Measurements from ENCODE around the gene NFYA. TPM values are rescaled to one million over a fixed set of nuclear protein-coding genes. Genes with fewer than 3 reads are reported as not detected.

The NFYA gene
- total RNA-seq, 1 experiment from 2014 or later, result 43.0 TPM

DNA sequence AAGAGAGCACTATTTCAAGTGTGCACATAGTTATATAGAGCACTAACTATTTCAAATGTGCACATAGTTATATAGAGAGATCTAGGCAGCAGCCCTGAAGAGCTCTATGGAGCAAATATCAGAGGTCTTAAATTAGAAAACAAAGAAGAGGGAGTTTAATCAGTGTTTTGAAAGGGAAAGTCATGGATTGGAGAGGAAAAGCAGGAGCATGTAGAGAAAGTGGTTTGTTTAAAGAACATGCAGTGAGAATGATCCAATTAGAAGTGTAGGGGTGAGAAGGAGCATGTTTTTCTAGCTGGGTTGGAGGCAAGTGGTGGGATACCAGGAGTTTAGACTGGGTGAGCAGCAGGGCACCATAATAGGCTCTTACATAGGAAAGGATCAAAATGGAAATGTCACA, 64.1 kb downstream of the NFYA start:
- Histone ChIP-seq H3K4me1 (ENCODE audit: insufficient read depth, low read length) (no peaks in the 10 kb centered on the region), H2BK20ac (ENCODE audit: low read depth, low read length, poor library complexity, severe bottlenecking) (no peak overlapping the region), H3K9me3 (ENCODE audit: control insufficient read depth, low read depth, low read length) (no peaks in the 10 kb centered on the region), H3K79me2 (ENCODE audit: insufficient read depth, low read length) (no peaks in the 10 kb centered on the region), H4K8ac (replicated peaks; ENCODE audit: insufficient read length, low read depth, low read length) (no peak overlapping the region), H2AFZ (ENCODE audit: low read length) (no peak overlapping the region), H3K56ac (ENCODE audit: insufficient read length, low read depth, low read length) (no peak overlapping the region), H2BK15ac (ENCODE audit: low read depth, low read length) (no peak overlapping the region), H3K14ac (ENCODE audit: insufficient read depth, low read length) (no peak overlapping the region), H2BK120ac (ENCODE audit: low read depth, low read length, poor library complexity, severe bottlenecking) (no peak overlapping the region), H4K91ac (ENCODE audit: insufficient read length, low read depth, low read length) (no peak overlapping the region), H2BK5ac (ENCODE audit: insufficient read length, low read length) (no peak overlapping the region), H2AK5ac (ENCODE audit: insufficient read length, low read length) (no peak overlapping the region), H3K79me1 (ENCODE audit: insufficient read depth, low read depth, low read length, poor library complexity, severe bottlenecking) (no peaks in the 10 kb centered on the region), H3K23me2 (ENCODE audit: insufficient read length, low read depth, low read length, poor library complexity, severe bottlenecking) (peaks cover 3% of the 10 kb centered on the region), H3K27ac (ENCODE audit: insufficient read length, low read depth, low read length) (no peak overlapping the region), H3T11ph (ENCODE audit: low read length) (no peak overlapping the region), H4K5ac (ENCODE audit: insufficient read length, low read depth, low read length) (no peak overlapping the region), H4K20me1 (ENCODE audit: control insufficient read depth, insufficient read depth, insufficient read length) (no peaks in the 10 kb centered on the region), H3K18ac (ENCODE audit: insufficient read length, low read depth, low read length) (no peak overlapping the region), H3K9ac (ENCODE audit: extremely low read depth, insufficient read length, low read length) (no peak overlapping the region), H2BK12ac (ENCODE audit: insufficient read length, low read depth, low read length) (no peak overlapping the region), H3K23ac (ENCODE audit: insufficient read length, low read depth, low read length) (no peak overlapping the region), H3K4ac (ENCODE audit: low read depth, low read length) (no peak overlapping the region), H3K4me2 (ENCODE audit: insufficient read depth, insufficient read length, low read length) (no peak overlapping the region), H3K27me3 (ENCODE audit: insufficient read depth, low read length) (no peaks in the 10 kb centered on the region)
- TF ChIP-seq, protein P1, sequence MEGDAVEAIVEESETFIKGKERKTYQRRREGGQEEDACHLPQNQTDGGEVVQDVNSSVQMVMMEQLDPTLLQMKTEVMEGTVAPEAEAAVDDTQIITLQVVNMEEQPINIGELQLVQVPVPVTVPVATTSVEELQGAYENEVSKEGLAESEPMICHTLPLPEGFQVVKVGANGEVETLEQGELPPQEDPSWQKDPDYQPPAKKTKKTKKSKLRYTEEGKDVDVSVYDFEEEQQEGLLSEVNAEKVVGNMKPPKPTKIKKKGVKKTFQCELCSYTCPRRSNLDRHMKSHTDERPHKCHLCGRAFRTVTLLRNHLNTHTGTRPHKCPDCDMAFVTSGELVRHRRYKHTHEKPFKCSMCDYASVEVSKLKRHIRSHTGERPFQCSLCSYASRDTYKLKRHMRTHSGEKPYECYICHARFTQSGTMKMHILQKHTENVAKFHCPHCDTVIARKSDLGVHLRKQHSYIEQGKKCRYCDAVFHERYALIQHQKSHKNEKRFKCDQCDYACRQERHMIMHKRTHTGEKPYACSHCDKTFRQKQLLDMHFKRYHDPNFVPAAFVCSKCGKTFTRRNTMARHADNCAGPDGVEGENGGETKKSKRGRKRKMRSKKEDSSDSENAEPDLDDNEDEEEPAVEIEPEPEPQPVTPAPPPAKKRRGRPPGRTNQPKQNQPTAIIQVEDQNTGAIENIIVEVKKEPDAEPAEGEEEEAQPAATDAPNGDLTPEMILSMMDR (conservative IDR thresholded peaks at IDR 0.05), result no peak
- Mint-ChIP-seq H3K4me1 (peaks cover 3 to 9% of the 10 kb centered on the region in 2 experiments; a peak in 3 of 4 replicates), H3K27me3 (ENCODE audit: low read depth) (no peaks in the 10 kb centered on the region), H3K4me3 (no peak overlapping the region), H3K36me3 (ENCODE audit: insufficient read depth in 1 of 3, low read depth in 3 of 3) (no peaks in the 10 kb centered on the region; a peak in 1 of 7 replicates), H3K9me3 (no peaks in the 10 kb centered on the region), H3K27ac (no peak overlapping the region)
- no peak for DNase-seq

Data from H9 (cell line).